A549 (cell line): Measurements from ENCODE around the gene KRT5. TPM values are rescaled to one million over a fixed set of nuclear protein-coding genes. Genes with fewer than 3 reads are reported as not detected.

Source experiments
- ATAC-seq, 2 experiments: fragments of 200-7000 bp in 1 of 2; fragments of >200 bp in 1 of 2; cut with Nextera tagmentation in 1 of 2; cut with Tn5 transposase in 1 of 2; 3 replicates each; pipeline versions ENCODE4 v1.8.0 to v1.9.1; 2018 to 2020; ENCODE audit warnings: mild to moderate bottlenecking in 1 of 2, moderate library complexity in 1 of 2
- CTCF ChIA-PET: fragments of 300-600 bp; sonication (Branson Sonifier 250); formaldehyde crosslinking; extraction: SDS; loops from one replicate; lab custom pipeline; 2021; ENCODE audit warnings: antibody characterized with exemption, inconsistent platforms; lab: Yijun Ruan, JAX
- POLR2A ChIA-PET: fragments of 350-600 bp; formaldehyde crosslinking; extraction: SDS; loops from one replicate; lab custom pipeline; 2021; ENCODE audit warnings: antibody characterized with exemption, inconsistent platforms; lab: Yijun Ruan, JAX
- DNase-seq, 2 experiments: peaks; one replicate each; pipeline versions ENCODE4 v3.0.0 to v3.0.0-alpha.2; 2011 to 2016; ENCODE audit warnings: low read depth in 1 of 2, low spot score in 1 of 2
- FAIRE-seq: peaks from 2 replicates; lab custom pipeline; 2011; peaks lifted over from hg19 to GRCh38; lab: Jason Lieb, UNC
- H3K27ac ChIP-seq, 2 experiments: fragments of >200 bp; sonication (Bioruptor Twin); formaldehyde crosslinking; 3 replicates each; pipeline ENCODE4 v1.5.1; 2016 to 2017
- H3K4me1 ChIP-seq: fragments of >200 bp; sonication (Bioruptor Twin); formaldehyde crosslinking; 3 replicates; pipeline ENCODE4 v1.6.1; 2016
- H3K4me2 ChIP-seq: fragments of >200 bp; sonication (Bioruptor Twin); formaldehyde crosslinking; 3 replicates; pipeline ENCODE4 v1.6.1; 2016
- H3K4me3 ChIP-seq: fragments of >200 bp; sonication (Bioruptor Twin); formaldehyde crosslinking; 3 replicates; pipeline ENCODE4 v1.5.1; 2016
- H3K9me3 ChIP-seq: fragments of >200 bp; sonication (Bioruptor Twin); formaldehyde crosslinking; 3 replicates; pipeline ENCODE4 v1.6.1; 2016
- CTCF ChIP-seq: fragments of >200 bp; sonication (Bioruptor Twin); formaldehyde crosslinking; IDR thresholded peaks from 3 replicates; pipeline ENCODE4 v1.5.1; 2016
- EHMT2 ChIP-seq: fragments of 200-600 bp; sonication (generic); IDR thresholded peaks from 2 replicates; pipeline ENCODE4 v1.6.1; 2016; ENCODE audit warnings: antibody characterized with exemption, low read depth, mild to moderate bottlenecking, moderate library complexity
- ELK1 ChIP-seq: fragments of 150-350 bp; IDR thresholded peaks from 2 replicates; pipeline ENCODE4 v1.6.1; 2014; ENCODE audit warnings: low read depth, mild to moderate bottlenecking, low read length
- EP300 ChIP-seq, 2 experiments: fragments of >200 bp; sonication (Bioruptor Twin); formaldehyde crosslinking; IDR thresholded peaks; 2 replicates in 1 of 2; 3 replicates in 1 of 2; pipeline ENCODE4 v1.6.1; 2016 to 2017
- FOSB ChIP-seq: fragments of 250-450 bp; sonication (Bioruptor Pico); IDR thresholded peaks from 2 replicates; pipeline ENCODE4 v1.5.0; 2020; ENCODE audit warnings: mild to moderate bottlenecking, moderate library complexity
- FOSL2 ChIP-seq, 2 experiments: fragments of 450-650 bp in 1 of 2; fragments of >200 bp in 1 of 2; sonication (Bioruptor Twin) in 1 of 2; formaldehyde crosslinking; IDR thresholded peaks; 2 replicates each; pipeline versions ENCODE4 v1.5.0 to v1.6.1; 2016 to 2020; ENCODE audit warnings: mild to moderate bottlenecking in 1 of 2, moderate library complexity in 1 of 2
- GATA3 ChIP-seq: IDR thresholded peaks from 2 replicates; pipeline ENCODE4 v1.6.1; 2012; ENCODE audit warnings: borderline replicate concordance
- HOXB13 ChIP-seq: fragments of 250-450 bp; sonication (Bioruptor Pico); IDR thresholded peaks from 2 replicates; pipeline ENCODE4 v1.5.0; 2020; ENCODE audit warnings: low read depth, mild to moderate bottlenecking, moderate library complexity
- HOXB5 ChIP-seq: fragments of 250-450 bp; sonication (Bioruptor Pico); IDR thresholded peaks from 2 replicates; pipeline ENCODE4 v1.5.0; 2020; ENCODE audit warnings: mild to moderate bottlenecking, moderate library complexity
- JUN ChIP-seq, 2 experiments: fragments of >200 bp; sonication (Bioruptor Twin); formaldehyde crosslinking; IDR thresholded peaks; 2 replicates in 1 of 2; 3 replicates in 1 of 2; pipeline ENCODE4 v1.6.1; 2016 to 2017
- KDM5A ChIP-seq: fragments of 200-600 bp; sonication (generic); IDR thresholded peaks from 2 replicates; pipeline ENCODE4 v1.6.1; 2016; ENCODE audit warnings: antibody characterized with exemption, mild to moderate bottlenecking
- MAFK ChIP-seq: fragments of 450-650 bp; IDR thresholded peaks from 2 replicates; pipeline ENCODE4 v1.6.1; 2014; ENCODE audit not compliant: partially characterized antibody
- NFE2L2 ChIP-seq: fragments of 150-350 bp; conservative IDR thresholded peaks from 2 replicates; pipeline ENCODE4 v1.6.1; 2014; ENCODE audit warnings: low read length
- POLR2A ChIP-seq: IDR thresholded peaks from 2 replicates; pipeline ENCODE4 v1.6.1; 2012; ENCODE audit warnings: mild to moderate bottlenecking, low read length
- REST ChIP-seq: fragments of 200-600 bp; sonication (generic); IDR thresholded peaks from 2 replicates; pipeline ENCODE4 v1.6.1; 2016; ENCODE audit warnings: antibody characterized with exemption, mild to moderate bottlenecking, moderate library complexity
- TFCP2L1 ChIP-seq: fragments of 250-450 bp; sonication (Bioruptor Pico); IDR thresholded peaks from 2 replicates; pipeline ENCODE4 v1.5.0; 2021; ENCODE audit warnings: mild to moderate bottlenecking
- TP53 ChIP-seq: fragments of 250-450 bp; sonication (Bioruptor Pico); IDR thresholded peaks from 2 replicates; pipeline ENCODE4 v1.5.0; 2021; ENCODE audit warnings: mild to moderate bottlenecking, moderate library complexity
- USF2 ChIP-seq: fragments of 450-650 bp; IDR thresholded peaks from 2 replicates; pipeline ENCODE4 v1.6.1; 2014; ENCODE audit warnings: antibody characterized with exemption
- ZC3H11A ChIP-seq: fragments of 450-650 bp; IDR thresholded peaks from 2 replicates; pipeline ENCODE4 v1.6.1; 2014; ENCODE audit warnings: antibody characterized with exemption, mild to moderate bottlenecking
- WGBS: methylation state at CpG from one replicate; pipeline ENCODE4 v1.1.6; 2017; ENCODE audit errors: missing lambda C conversion rate; 5-methylcytosine and 5-hydroxymethylcytosine counted together
- polyA plus RNA-seq, 4 experiments: library from polyadenylated mRNA; depleted of rRNA in 3 of 4; stranded (reverse); fragments of >200 nt; fragmentation: RNase III in 1 of 4; extraction: RNeasy Plus Mini Kit Qiagen cat#74134 plus additional on column Dnase treatment in 1 of 4; gene quantifications; 2 replicates in 3 of 4; 3 replicates in 1 of 4; pipeline ENCODE4 v1.2.3, GENCODE V29; 2011 to 2017

Gene KRT5
- polyA plus RNA-seq, 2 of the 4 experiments (the other 2 are of a cell fraction), result 0.06 to 0.25 TPM

- ChIA-PET CTCF (interaction anchor here (0.6 to 5.8 kb wide), 5 partner anchors 9 to 158 kb away, joined by 3 to 31 read pairs (median 4); partner anchors contain the start of gene KRT5), POLR2A (no interaction called here)
- H3K9me3 ChIP-seq, result no peaks in the 10 kb centered on the region
- H3K4me3 ChIP-seq, result no peak overlapping the region
- 69% methylated on average over 17 of the region's 18 CpGs for WGBS
- TF ChIP-seq USF2 (no peak), ELK1 (no peak), EHMT2 (no peak), CTCF (no peak), FOSB (no peak), ZC3H11A (no peak), FOSL2 (IDR thresholded peaks at IDR 0.05) (no peak), FOSL2 (CRISPR knock-in tag; IDR thresholded peaks at IDR 0.05) (no peak), JUN (IDR thresholded peaks at IDR 0.05) (no peak), HOXB13 (CRISPR knock-in tag) (no peak), KDM5A (no peak), TFCP2L1 (CRISPR knock-in tag) (no peak), REST (no peak), EP300 (IDR thresholded peaks at IDR 0.05) (no peak), HOXB5 (CRISPR knock-in tag) (no peak), POLR2A (no peak), MAFK (no peak), NFE2L2 (no peak), TP53 (CRISPR knock-in tag) (no peak), GATA3 (no peak)
- H3K4me1 ChIP-seq, result no peaks in the 10 kb centered on the region
- H3K27ac ChIP-seq, result no peak overlapping the region
- DNase-seq (no peak), FAIRE-seq (no peak), ATAC-seq (no peak; a peak in 2 of 6 replicates)
- no peak overlapping the region for H3K4me2 ChIP-seq
Measured at GRCh38 chr12:52531566-52532300, 11.5 kb upstream of the KRT5 start.

- 61% methylated on average over 2 of the region's 2 CpGs for WGBS
- POLR2A ChIA-PET, result no interaction called here
- DNase-seq (no peak), ATAC-seq (no peak), FAIRE-seq (no peak)
- no peak overlapping the region for H3K4me2 ChIP-seq
- H3K4me1 ChIP-seq, result no peaks in the 10 kb centered on the region
- no peak for TF ChIP-seq REST
- no peak for TF ChIP-seq KDM5A
- H3K27ac ChIP-seq, result no peak overlapping the region
- H3K4me3 ChIP-seq, result no peak overlapping the region
- CTCF ChIA-PET, result interaction anchor here (0.6 to 5.8 kb wide), 6 partner anchors 11 to 364 kb away, joined by 3 to 31 read pairs (median 4); partner anchors contain the start of gene KRT5
- no peaks in the 10 kb centered on the region for H3K9me3 ChIP-seq
Measured at GRCh38 chr12:52530905-52531304, 10.7 kb upstream of the KRT5 start.
